Heart left ventricle (tissue), 13 donors: ENCODE data around the gene LANCL1.

Source experiments
- CTCF ChIP-seq, 12 donors: fragments of 200-600 bp; sonication (generic) in 4 of 12; IDR thresholded peaks; one replicate each; pipeline versions ENCODE4 v1.5.0 to v1.8.0; 2018 to 2022; ENCODE audit warnings: antibody characterized with exemption in 12 of 12, mild to moderate bottlenecking in 5 of 12
- POLR2A ChIP-seq, 2 donors: fragments of 450-650 bp; IDR thresholded peaks; one replicate each; pipeline ENCODE4 v1.6.1; 2017; ENCODE audit warnings: antibody characterized with exemption in 2 of 2, mild to moderate bottlenecking in 2 of 2, moderate library complexity in 2 of 2
- donor health status: ischemic (EF 13 %, LVEDD 7.1; RV severe dilation, severe dysfunction).
- donor health status: DM: no; HTN: yes; CAD: no.
- donor health status: DM: no; HTN: no; CAD: no.
- donor health status: ischemic (EF 25% LVEDD 6.9; RV normal size, moderate dysfunction).
- donor health status: ischemic (EF 25% LVEDD 5.7; RV mildly dilated, moderate dysfunction).
- donor health status: ischemic (EF 35%, LVEDD 5.7; RV mildly dilated, moderate dysfunction).
- donor health status: nonischemic (EF 11% LVEDD 7.7; RV severe dilation, severe dysfunction).
- donor health status: DM: yes; HTN: yes; CAD: no.
- donor health status: PGD.
- donor health status: ischemic (EF 29% LVEDD 5.4; RV normal size, mild dysfunction).
- donor health status: nonischemic (EF 23%, LVEDD 6.1; RV moderate dilation, normal function).

GRCh38 chr2:210445116-210445707, 31.3 kb downstream of the LANCL1 start:
- peak; percentile 52 to 79 (median 69) for TF ChIP-seq CTCF (IDR thresholded peaks at IDR 0.05)
- TF ChIP-seq POLR2A (IDR thresholded peaks at IDR 0.05), result no peak
